ENCODE results near the gene FCER1A.
"Not testable (repeated sequence)": the region's sequence is repeated elsewhere in the genome, so short reads cannot be mapped to it uniquely, and the experiment has no call there.

The FCER1A gene

DNA sequence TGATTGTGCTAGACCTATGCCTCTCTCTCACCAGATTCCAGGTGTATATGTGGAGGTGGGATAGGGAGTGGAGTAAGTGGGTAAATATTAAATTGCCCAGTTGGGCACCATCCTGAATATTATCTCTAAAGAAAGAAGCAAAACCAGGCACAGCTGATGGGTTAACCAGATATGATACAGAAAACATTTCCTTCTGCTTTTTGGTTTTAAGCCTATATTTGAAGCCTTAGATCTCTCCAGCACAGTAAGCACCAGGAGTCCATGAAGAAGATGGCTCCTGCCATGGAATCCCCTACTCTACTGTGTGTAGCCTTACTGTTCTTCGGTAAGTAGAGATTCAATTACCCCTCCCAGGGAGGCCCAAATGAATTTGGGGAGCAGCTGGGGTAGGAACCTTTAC, at the start of gene FCER1A:
Gene FCER1A, plus strand, starts transcription at position 242 of the 400 bp plus-strand sequence. Its CDS starts 29 bp downstream, at position 271.
- no peak for DNase-seq (ENCODE audit: low spot score)

DNA sequence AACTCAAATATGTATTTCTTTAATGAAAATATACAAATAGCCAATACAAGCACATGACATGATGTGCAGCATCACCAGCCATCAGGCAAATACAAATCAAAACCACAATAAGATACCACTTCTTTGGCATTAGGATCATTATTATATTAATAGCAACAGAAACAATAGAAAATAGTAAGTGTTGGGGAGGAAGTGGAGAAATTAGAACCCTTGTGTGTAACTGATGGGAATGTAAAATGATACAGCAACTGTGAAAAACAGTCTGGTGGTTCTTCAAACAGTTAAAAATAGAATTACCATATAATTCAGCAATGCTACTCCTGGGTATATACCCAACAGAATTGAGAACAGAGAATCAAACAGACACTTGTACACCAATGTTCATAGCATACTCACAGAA, 40.8 kb upstream of the FCER1A start:
- no peak for DNase-seq (ENCODE audit: low spot score)

DNA sequence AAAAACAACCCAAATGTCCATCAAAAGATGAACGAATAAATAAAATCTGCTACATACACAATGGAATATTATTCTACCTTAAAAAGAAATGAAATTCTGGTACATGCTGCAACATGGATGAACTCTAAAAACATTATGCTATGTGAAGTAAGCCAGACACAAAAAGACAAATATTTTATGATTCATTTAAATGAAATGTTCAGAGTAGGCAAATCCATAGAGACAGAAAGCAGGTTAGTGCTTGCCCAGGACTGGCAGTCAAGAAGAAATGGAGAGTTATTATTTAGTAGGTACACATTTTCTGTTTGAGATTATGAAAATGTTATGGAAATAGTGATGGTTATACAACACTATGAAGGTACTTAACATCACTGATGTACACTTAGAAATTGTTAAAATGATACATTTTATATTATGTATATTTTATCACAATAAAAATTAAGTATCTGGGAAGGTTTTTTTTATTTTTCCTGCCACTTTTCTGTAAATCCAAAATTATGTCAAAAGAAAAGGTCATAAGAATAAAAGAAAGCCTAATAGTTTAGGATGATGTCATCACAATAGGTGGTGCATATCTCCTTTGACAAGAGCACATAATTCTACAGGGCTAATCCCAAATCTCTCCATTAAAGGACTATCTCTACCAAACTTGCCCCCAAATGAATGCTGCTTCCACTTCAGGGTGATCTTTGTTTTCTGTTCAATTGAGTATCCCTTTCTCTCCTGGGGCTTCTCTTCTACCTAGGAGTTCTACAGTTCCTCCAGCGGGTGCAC, 40.2 kb upstream of the FCER1A start:
- DNase-seq (ENCODE audit: low spot score) = no peak

DNA sequence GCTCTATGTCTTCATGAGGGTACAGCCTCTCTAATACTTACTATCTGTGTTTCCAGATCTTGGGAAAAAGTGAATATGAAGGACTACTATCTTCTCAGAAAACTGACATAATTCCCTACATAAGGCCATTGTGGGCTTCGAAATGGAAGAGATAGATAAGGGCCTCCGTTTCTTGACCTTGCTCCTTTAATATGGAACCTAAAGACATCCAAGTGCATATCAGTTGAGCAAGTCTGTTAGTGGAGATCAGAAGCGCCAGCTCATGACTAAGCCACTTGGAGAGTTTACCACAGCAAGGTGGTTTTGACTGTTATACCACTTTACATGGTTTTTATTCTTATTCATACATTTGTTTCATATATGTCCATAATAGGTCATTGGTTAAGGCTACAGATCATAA, 35.3 kb upstream of the FCER1A start:
- DNase-seq (ENCODE audit: low spot score) = no peak

DNA sequence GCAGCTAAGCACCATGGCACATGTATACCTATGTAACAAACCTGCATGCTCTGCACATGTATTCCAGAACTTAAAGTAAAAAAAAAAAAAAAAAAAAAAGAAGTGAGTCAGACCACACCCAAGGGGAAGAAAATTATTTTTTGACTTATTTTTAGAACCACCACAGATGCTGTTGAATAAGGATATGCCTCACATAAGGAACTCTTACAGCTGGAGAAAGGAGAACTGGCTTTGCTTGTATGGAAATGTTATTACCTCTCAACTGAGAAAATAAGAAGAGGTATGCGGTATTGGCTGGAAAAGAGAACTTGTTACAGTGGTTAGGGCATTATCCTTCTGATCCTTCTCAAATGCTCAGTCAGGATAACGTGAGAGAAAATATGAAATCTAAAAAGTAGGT, 27.5 kb upstream of the FCER1A start:
- DNase-seq (ENCODE audit: low spot score) = no peak

DNA sequence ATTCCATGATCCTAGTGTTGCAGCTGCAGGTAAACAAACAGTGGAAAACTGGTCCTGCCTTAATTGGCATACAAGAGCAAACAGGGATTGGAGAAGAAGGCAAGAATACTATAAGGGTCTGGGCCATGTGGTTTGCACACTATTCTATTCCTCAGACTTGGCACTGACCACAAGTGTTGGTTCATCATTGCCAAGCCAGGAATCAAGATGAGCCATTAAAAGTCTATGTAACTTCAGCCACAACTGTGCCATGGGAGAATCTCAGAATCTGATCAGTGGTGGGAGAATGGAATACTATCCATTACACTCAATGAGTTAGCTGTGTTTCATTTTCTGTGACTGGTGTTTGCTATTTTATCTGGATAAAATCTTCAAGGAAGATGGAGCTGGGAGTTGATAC, 26.2 kb upstream of the FCER1A start:
- no peak for DNase-seq (ENCODE audit: low spot score)

DNA sequence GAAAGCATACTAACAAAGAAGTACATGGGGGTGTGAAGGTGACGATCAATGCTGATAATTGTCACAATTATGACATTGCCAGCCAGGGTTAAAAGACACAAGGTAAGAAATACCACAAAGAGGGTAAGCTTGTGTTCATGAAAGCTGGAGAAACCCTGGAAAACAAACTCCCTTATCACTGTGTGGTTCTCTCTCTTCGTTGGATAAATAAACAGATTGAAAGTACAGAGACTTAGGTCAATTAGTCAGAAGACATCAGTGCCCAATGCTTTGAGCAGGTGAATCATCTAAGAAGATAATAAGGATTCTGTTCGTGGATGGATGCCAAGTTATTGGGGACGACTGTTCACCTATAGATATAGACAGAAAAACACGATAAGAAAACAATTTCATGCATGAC, 22.4 kb upstream of the FCER1A start:
- DNase-seq (ENCODE audit: low spot score) = peak; percentile 72

DNA sequence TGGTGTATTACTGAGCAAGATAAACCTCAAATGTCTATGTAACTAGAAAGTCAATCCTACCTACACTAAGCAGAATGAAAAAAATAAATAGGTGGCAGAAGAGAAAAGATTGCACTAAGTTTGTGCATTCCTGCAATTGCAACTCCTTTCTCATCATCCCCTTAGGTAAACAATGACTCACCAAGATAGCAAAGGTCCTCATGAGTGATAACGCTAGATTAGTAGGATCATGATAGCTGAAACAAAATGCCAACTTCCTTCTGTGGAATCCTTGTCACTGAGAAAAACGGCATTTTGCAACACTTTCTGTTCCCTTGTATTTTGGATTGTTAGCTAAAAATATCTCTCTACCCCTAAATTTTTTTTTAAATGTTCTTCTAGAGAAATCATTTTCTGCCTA, 20.0 kb upstream of the FCER1A start:
- peak; percentile 85 for DNase-seq (ENCODE audit: low spot score)

DNA sequence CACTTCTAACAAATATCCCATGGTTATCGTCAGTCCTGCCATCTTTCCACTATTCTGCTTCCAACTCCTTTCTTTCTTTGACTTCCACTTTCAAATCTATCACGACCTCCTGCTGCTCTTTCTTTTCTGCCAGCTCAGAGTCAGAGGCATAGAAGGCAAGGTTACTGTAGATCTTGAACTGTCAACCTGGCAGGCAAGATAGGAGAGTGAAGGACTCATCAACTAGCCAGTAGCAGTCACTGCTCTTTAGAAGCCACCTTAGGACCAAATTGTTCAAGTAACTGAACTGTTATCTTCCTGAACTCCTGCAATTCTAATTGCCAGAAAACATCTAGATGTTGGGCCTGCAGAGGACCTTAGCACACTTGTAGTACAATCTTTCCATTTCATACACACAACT, 13.1 kb upstream of the FCER1A start:
- no peak for DNase-seq (ENCODE audit: low spot score)

DNA sequence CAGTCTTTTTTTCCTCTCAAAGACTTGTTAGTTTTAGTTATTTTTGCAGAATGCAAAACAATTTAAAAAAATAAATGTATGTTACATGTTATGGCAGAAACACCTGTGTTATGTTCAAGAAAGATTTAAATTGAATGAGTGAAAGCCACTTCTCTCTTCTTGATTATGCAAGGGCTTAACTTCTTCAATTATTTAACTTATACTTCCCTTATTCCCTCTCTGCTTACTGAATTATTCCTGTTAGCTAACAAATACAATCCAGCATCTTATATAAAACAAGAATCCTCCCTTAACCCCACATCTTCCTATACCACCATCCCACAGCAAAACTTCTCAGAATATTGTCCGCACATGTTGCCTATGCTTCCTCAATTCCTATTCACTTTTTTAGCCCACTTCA, 10.7 kb upstream of the FCER1A start:
- no peak for DNase-seq (ENCODE audit: low spot score)

DNA sequence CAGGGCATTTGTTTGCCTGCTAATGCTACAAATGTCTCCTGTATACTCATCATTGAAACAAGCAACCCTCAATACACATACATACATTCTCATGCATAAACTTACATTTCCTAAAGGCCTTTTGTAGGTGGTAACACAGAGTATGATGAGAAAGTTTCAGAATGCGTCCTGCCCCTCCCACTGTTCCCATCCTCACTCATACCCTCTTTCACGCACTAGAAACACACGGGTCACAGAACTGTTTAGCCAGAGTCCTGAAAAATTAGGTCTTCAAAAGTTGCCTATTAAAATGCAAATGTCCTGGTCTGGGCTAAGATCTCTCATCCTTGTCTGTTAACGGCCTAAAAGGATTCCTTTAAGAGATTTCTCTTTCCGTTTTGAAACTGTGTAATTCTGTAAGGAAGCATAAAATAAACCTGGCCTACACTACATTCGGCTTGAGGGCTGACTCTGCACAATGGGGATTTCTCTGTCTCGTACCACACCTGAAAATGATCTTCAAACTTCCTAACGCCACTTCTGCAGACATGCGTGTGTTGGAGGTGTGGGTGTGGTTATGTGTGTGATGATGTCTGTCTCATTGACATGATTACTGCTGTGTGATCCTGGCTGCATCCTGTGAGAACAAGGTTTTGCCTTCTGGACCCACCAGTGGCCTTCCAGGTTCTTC, 5.3 kb upstream of the FCER1A start:
- no peak for DNase-seq (ENCODE audit: low spot score)

DNA sequence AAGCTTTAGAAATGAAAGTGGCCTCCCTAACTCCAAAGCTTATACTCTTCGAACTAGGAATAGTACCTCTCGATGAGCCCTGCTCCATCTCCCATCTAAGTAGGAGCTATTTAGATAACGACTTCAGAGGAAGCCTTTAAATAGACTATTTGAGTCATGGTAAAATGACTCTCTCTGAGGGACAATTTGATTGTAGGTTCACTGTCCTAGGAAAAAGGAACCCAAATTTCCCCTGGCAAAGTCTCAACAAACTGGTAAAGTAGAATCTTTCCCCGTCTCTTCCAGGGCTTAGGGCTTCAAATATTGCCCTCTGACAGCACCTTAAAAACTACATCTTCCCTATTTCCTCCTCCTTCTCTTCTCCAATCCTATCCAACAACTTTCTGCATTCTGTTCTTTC, 2.0 kb upstream of the FCER1A start:
- DNase-seq (ENCODE audit: low spot score) = no peak

DNA sequence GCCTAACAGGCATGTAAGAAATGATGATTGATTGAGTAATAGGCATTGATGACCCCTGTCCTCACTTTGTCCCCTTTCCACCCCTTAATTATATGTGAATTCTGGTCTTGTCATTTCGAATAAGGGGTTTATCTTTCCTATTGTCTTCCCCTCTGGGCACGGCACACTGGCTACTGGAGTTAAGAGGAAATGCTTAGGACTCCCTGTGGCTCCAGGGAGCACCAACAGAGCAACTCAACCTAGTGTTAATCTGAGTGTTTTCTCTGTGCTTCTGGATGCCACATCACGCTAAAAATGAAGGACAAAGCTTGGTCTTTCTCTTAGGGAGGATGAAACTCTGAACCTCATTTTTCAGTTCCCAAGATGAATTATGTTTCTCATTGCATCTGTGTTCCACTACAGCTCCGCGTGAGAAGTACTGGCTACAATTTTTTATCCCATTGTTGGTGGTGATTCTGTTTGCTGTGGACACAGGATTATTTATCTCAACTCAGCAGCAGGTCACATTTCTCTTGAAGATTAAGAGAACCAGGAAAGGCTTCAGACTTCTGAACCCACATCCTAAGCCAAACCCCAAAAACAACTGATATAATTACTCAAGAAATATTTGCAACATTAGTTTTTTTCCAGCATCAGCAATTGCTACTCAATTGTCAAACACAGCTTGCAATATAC, 5.3 kb downstream of the FCER1A start:
- DNase-seq (ENCODE audit: low spot score) = no peak

DNA sequence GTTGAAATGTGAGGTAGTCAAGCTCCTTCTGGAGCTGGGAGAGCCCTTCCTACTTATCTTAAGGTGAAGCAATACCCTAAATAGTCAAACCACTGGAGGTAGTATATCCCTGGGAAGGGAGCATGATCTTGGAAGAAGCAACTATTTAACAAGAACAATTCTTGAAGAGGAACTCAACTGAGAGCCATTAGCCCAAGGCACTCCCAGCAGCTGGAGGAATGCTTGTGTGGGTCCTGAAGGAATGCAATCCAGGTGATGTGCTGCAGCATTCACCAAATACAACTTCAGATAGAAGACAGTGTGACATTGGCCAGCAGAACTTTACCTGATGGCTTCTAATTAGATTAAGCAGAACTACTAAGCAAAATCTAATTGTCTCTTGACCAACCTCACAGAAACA, 9.5 kb downstream of the FCER1A start:
- DNase-seq (ENCODE audit: low spot score) = no peak

DNA sequence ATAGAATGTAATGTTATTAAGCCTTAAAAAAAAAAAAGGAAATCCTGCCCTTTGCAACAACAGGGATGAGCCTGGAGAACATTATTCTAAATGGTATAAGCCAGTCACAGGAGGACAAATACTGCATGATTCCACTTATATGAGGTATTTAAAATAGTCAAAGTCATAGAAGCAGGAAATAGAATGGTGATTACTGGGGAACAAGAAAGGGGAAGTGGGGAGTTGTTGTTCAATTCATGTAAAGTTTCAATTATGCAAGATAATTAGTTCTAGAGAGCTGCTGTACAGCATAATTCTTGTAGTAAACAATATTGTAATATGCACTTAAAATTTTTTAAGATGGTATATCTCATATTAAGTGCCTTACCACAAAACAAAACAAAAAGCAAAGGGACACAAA, 13.2 kb downstream of the FCER1A start:
- DNase-seq (ENCODE audit: low spot score) = no peak

DNA sequence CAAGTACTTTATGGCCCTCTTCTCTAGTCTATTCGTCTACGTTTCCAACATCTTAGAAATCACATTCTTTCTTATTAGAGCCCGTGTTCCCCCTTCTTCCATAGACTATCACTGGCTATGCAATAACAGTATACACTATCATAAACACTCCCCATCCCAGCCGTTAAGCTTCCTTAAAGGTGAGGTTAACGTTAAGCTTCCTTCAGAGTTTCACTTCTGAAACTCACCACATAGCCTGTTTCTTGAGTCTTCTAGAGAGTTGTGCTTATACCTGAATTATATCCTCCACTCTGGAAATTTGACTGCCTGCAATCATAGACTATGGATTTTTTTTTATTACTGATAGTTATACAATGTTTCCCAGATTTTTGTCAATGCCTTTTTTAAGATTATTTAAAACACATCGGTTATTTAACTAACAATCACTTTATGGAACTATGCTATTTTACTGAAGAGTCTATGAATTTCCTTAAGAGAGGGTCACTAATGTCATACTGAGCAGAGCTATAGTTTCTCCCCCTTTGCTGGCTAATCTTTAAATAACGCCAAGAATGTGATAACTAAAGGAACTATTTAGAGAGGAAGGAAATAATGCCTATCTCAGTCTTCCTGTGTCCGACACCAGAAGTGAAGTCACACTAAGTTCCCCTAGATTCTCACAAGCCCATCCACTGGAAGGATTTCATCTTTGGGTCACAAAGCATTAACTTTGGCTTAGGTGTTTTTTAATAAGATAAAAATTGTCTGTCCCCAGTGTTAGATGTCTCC, 16.8 kb downstream of the FCER1A start:
- no peak for DNase-seq (ENCODE audit: low spot score)

DNA sequence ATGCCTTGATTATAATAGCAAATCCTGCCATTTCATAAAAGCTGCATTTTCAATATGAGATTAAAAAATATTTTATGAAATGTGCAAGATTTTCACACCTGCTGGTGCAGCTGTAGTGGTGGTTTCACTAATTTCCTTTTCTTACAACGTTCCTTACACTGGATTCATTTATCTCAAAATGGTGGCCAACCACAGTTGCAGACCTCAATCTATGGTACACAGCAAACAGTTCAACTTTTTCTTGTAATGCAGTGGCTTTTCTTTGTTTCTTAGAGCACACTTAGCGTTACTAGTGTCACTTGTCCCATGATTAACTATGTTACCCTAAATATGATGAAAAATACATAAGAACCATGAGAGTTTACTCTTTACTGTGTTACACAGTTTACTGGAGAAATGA, 32.7 kb downstream of the FCER1A start:
- no peak for DNase-seq (ENCODE audit: low spot score)

DNA sequence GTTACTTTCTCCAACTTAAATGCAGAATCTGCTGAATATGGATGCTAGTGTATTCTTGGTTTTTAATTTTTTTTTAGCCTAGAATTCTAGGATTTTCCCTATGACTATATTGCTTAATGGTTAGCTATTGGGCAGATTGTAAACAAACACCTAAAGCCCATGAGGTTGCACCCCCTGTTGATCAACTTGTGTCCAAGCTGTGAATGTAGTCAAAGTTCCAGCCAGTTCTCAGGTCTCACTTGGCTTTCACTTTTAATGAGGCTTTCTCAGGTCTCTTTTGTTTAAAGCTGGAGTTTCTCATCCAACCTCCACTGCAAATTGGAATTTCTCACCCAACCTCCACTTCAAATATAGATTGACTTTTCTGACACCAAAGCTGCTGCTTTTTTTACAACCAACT, 35.9 kb downstream of the FCER1A start:
- DNase-seq (ENCODE audit: low spot score) = no peak

DNA sequence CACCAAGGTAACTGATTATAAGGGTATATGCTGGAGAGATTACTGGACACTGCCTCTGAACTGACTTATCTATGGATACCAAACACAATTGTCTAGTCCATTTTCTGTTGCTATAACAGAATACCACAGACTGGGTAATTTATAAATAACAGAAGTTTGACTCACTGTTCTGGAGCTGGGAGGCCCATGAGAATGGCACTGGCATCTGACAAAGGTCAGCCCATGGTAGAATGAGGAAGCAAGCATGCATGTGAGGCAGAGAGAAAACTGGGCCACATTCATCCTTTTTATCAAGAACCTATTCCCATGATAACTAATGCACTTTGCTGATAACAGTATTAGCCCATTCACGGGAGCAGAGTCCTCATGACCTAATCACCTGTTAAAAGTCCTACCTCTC, 37.4 kb downstream of the FCER1A start:
- DNase-seq (ENCODE audit: low spot score) = no peak

DNA sequence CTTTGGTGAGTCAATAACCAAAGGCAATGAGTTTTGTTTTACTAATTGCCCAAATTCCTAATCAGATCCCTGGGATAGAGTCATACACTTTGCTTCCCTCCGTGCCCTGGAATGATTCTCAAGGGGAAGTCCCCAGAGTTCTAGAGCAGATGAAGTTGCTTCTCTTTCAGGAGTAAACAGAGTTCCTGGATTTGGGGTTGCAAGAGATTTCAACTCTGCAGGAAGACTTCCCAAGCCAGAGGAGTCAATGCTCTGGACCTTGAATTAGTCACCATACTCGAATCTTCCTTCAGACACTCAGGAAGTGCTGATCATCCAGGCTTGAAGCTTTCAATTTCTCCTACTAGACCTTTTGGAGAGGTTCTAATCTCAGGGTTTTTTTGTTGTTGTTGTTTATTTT, 39.6 kb downstream of the FCER1A start:
- no peak for DNase-seq (ENCODE audit: low spot score)

DNA sequence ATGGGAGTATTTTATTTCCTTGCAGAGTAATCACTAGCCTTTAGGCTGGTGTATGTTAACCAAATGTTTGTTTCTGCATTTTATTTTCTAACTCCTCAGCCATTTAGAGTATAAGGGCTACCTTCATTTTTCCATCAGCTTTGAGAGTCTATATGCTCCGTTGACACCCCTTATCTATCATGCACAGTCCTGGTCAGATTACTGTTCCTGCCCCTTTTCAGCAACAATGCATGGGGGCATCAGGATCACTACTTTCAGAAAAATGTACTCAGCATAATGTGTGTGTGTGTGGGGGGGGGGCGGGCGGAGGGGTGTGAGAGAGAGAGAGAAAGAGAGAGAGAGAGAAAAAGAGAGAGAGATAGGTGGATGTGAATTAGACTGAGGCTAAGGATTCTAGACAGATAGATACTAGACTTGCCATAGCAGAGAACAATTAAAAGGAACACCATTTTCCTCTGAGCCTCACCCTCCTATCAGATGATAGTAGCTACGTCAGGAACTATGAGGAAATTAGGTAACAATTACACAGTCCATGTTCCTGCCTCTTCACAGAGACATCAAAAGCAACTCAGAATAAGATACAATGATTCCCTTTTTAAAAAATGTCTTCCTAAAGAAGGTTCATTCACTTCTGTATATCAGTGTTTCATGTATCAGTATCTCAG, 40.8 kb downstream of the FCER1A start:
- no peak for DNase-seq (ENCODE audit: low spot score)

DNA sequence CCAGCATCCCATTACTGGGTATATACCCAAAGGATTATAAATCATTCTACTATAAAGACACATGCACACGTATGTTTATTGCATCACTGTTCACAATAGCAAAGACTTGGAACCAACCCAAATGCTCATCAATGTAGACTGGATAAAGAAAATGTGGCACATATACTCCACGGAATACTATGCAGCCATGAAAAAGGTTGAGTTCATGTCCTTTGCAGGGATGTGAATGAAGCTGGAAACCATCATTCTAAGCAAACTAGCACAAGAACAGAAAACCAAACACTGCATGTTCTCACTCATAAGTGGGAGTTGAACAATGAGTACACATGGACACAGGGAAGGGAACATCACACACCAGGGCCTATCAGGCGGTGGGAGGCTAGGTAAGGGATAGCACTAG, 47.2 kb downstream of the FCER1A start:
- DNase-seq (ENCODE audit: low spot score) = not testable (repeated sequence)

Measured in LoVo (cell line).